ENCODE results near the gene FAT3.

GRCh38 chr11:92269841-92270240 is 45.2 kb downstream of the FAT3 start:
- TF ChIP-seq CTCF (conservative IDR thresholded peaks at IDR 0.05 in 1 of 2, IDR thresholded peaks at IDR 0.05 in 1 of 2; ENCODE audit: low read depth in 1 of 2, low read length in 2 of 2): no peak
- TF ChIP-seq EZH2 (IDR thresholded peaks at IDR 0.05; ENCODE audit: low read length, missing control alignments): no peak

Data from fibroblast of lung (primary cell).